Measurements from ENCODE around the gene LRMDA.

LRMDA gene

DNA sequence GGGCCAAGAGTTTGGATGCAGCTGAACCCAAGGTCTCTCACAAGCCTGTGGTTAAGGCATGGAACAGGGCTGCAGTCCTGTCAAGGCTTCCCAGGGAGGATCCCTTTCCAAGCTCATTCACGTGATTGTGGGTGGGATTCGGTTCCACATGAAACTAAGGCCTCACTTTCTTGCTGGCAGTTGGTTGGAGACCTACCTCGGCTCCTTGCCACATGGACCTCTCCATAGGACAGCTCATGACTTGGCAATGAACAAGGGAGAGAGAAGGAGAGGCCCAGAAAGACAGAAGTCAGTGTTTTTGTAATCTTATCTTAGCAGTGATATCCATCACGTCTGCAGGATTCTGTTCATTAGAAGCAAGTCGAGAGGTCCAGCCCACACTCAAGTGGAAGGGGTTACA is 583.8 kb downstream of the LRMDA start:
- TF ChIP-seq, protein P1, sequence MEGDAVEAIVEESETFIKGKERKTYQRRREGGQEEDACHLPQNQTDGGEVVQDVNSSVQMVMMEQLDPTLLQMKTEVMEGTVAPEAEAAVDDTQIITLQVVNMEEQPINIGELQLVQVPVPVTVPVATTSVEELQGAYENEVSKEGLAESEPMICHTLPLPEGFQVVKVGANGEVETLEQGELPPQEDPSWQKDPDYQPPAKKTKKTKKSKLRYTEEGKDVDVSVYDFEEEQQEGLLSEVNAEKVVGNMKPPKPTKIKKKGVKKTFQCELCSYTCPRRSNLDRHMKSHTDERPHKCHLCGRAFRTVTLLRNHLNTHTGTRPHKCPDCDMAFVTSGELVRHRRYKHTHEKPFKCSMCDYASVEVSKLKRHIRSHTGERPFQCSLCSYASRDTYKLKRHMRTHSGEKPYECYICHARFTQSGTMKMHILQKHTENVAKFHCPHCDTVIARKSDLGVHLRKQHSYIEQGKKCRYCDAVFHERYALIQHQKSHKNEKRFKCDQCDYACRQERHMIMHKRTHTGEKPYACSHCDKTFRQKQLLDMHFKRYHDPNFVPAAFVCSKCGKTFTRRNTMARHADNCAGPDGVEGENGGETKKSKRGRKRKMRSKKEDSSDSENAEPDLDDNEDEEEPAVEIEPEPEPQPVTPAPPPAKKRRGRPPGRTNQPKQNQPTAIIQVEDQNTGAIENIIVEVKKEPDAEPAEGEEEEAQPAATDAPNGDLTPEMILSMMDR (IDR thresholded peaks at IDR 0.05) = no peak

- TF ChIP-seq, protein P1 (IDR thresholded peaks at IDR 0.05) = no peak
Observed at GRCh38 chr10:76017026-76017732, 585.8 kb downstream of the LRMDA start.

GRCh38 chr10:76017733-76018433 is 586.5 kb downstream of the LRMDA start:
- TF ChIP-seq, protein P1 (IDR thresholded peaks at IDR 0.05) = no peak

GRCh38 chr10:76020630-76021029 is 589.2 kb downstream of the LRMDA start:
- TF ChIP-seq, protein P1 (IDR thresholded peaks at IDR 0.05) = no peak

- TF ChIP-seq, protein P1 (IDR thresholded peaks at IDR 0.05) = no peak
Observed at GRCh38 chr10:76021398-76021797, 590.0 kb downstream of the LRMDA start.

GRCh38 chr10:76022366-76022765 is 590.9 kb downstream of the LRMDA start:
- TF ChIP-seq, protein P1 (IDR thresholded peaks at IDR 0.05) = no peak

DNA sequence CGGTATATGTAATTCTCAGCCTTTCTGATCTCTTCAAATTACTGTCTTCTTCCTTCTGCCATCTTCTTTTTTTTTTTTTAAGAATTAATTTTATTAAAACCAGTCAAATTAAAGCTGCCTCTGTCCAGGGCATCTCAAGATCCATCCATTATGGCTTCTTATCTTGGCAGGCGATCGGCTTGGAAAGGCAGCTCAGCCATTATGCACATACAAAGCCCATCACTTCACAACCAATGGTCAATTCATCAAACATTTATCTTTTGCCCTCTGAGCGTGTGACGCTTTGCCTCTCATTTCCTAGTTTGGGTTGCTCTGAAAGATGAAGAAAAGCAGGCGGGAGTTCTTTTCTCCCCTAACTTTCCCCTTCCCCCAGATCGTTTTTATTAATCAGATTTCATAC is 591.6 kb downstream of the LRMDA start:
- TF ChIP-seq, protein P1 (IDR thresholded peaks at IDR 0.05) = no peak
